Measurements from ENCODE around the gene CROCC. TPM values are rescaled to one million over a fixed set of nuclear protein-coding genes. Genes with fewer than 3 reads are reported as not detected.

CROCC gene
- total RNA-seq, 4 donors from 2014 or later = 22.3 to 164 (median 68.4) TPM

DNA sequence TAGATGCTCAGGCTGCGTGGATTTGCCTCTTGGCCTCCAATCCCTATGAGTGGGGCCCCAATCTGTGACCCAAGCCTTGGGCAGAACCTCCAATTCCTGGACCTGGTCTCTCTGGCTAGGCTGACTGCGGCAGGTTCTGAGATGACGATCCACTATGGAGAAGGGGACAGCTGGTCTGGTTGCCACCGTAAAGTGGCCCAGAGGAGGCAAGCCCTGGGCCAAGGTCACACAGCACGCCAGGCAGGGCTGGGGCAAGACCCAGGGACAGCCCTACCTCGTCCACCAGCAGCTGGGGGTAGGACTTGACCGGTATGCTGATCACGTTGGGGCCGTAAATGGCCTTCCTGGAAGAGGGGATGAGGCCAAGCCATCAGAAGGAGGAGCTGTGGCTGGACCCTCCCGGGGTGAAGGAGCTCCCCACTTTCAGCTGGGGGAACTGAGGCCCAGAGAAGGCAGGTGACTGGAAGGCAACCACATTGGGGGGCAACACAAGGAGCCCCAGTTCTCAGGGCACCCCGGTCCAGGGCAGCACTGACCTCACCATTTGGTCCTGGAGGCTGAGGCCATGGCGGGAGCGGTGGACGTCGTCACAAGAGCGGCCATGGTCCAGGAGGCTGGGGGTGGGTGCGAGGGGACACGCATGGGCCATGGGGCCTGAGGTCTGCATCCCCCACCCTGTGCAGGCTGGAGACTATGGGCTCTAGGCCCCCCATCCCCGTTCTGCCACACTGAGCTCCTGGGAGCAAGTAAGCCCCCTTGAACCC lies 80.2 kb downstream of the CROCC start:
- TF ChIP-seq, protein P1, sequence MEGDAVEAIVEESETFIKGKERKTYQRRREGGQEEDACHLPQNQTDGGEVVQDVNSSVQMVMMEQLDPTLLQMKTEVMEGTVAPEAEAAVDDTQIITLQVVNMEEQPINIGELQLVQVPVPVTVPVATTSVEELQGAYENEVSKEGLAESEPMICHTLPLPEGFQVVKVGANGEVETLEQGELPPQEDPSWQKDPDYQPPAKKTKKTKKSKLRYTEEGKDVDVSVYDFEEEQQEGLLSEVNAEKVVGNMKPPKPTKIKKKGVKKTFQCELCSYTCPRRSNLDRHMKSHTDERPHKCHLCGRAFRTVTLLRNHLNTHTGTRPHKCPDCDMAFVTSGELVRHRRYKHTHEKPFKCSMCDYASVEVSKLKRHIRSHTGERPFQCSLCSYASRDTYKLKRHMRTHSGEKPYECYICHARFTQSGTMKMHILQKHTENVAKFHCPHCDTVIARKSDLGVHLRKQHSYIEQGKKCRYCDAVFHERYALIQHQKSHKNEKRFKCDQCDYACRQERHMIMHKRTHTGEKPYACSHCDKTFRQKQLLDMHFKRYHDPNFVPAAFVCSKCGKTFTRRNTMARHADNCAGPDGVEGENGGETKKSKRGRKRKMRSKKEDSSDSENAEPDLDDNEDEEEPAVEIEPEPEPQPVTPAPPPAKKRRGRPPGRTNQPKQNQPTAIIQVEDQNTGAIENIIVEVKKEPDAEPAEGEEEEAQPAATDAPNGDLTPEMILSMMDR (IDR thresholded peaks at IDR 0.05) = no peak
- no peak for TF ChIP-seq POLR2A (IDR thresholded peaks at IDR 0.05)
- no peak for TF ChIP-seq EP300 (IDR thresholded peaks at IDR 0.05)
- peaks cover 0 to 3% (median 0%) of the 10 kb centered on the region in 4 donors for H3K4me1 ChIP-seq
- no peaks in the 10 kb centered on the region for H3K9me3 ChIP-seq
- H3K27ac ChIP-seq = no peak overlapping the region
- no peak overlapping the region for H3K4me3 ChIP-seq
- 88 to 90% methylated on average over 13 to 19 of the region's 19 CpGs for WGBS, 2 donors
- H3K36me3 ChIP-seq = peaks cover 5 to 90% (median 27%) of the 10 kb centered on the region in 3 donors
- H3K27me3 ChIP-seq = no peaks in the 10 kb centered on the region
- no peak for DNase-seq (ENCODE audit: low spot score in 2 of 2)

- Histone ChIP-seq H3K27me3 (no peaks in the 10 kb centered on the region), H3K27ac (no peak overlapping the region), H3K36me3 (peaks cover 5 to 84% (median 26%) of the 10 kb centered on the region in 3 donors), H3K4me3 (no peak overlapping the region), H3K9me3 (no peaks in the 10 kb centered on the region), H3K4me1 (peaks cover 0 to 3% (median 0%) of the 10 kb centered on the region in 4 donors)
- TF ChIP-seq, protein P1 (IDR thresholded peaks at IDR 0.05) = no peak
- TF ChIP-seq POLR2A (IDR thresholded peaks at IDR 0.05) (no peak), EP300 (IDR thresholded peaks at IDR 0.05) (no peak)
- WGBS, 2 donors = 94 to 95% methylated on average over 4 of the region's 4 CpGs
- no peak for DNase-seq (ENCODE audit: low spot score in 2 of 2)
Observed at GRCh38 chr1:17002524-17002902, 80.8 kb downstream of the CROCC start.

GRCh38 chr1:17004466-17005364 lies 83.0 kb downstream of the CROCC start:
- no peak overlapping the region for H3K4me3 ChIP-seq
- TF ChIP-seq POLR2A (IDR thresholded peaks at IDR 0.05) (no peak), EP300 (IDR thresholded peaks at IDR 0.05) (no peak)
- TF ChIP-seq, protein P1 (IDR thresholded peaks at IDR 0.05) = no peak
- WGBS, 2 donors = 90 to 93% methylated on average over 21 to 23 of the region's 24 CpGs
- no peaks in the 10 kb centered on the region for H3K9me3 ChIP-seq
- peaks cover 0 to 7% (median under 1%) of the 10 kb centered on the region in 4 donors for H3K4me1 ChIP-seq
- H3K27me3 ChIP-seq = no peaks in the 10 kb centered on the region
- no peak for DNase-seq (ENCODE audit: low spot score in 2 of 2)
- no peak overlapping the region for H3K27ac ChIP-seq
- H3K36me3 ChIP-seq = peaks cover 0 to 62% (median 26%) of the 10 kb centered on the region in 3 donors

- H3K36me3 ChIP-seq = peaks cover 0 to 56% (median 26%) of the 10 kb centered on the region in 3 donors
- 92% methylated on average over 19 of the region's 19 CpGs for WGBS, 2 donors
- TF ChIP-seq POLR2A (IDR thresholded peaks at IDR 0.05) = no peak
- TF ChIP-seq, protein P1 (IDR thresholded peaks at IDR 0.05) = no peak
- no peak for TF ChIP-seq EP300 (IDR thresholded peaks at IDR 0.05)
- H3K9me3 ChIP-seq = no peaks in the 10 kb centered on the region
- no peak for DNase-seq (ENCODE audit: low spot score in 2 of 2)
- H3K27me3 ChIP-seq = no peaks in the 10 kb centered on the region
- no peak overlapping the region for H3K27ac ChIP-seq
- no peak overlapping the region for H3K4me3 ChIP-seq
- H3K4me1 ChIP-seq = peaks cover 0 to 13% (median 7%) of the 10 kb centered on the region in 4 donors
Observed at GRCh38 chr1:17005365-17005740, 83.6 kb downstream of the CROCC start.
